ENCODE data around the gene RGMB.

The RGMB gene

DNA sequence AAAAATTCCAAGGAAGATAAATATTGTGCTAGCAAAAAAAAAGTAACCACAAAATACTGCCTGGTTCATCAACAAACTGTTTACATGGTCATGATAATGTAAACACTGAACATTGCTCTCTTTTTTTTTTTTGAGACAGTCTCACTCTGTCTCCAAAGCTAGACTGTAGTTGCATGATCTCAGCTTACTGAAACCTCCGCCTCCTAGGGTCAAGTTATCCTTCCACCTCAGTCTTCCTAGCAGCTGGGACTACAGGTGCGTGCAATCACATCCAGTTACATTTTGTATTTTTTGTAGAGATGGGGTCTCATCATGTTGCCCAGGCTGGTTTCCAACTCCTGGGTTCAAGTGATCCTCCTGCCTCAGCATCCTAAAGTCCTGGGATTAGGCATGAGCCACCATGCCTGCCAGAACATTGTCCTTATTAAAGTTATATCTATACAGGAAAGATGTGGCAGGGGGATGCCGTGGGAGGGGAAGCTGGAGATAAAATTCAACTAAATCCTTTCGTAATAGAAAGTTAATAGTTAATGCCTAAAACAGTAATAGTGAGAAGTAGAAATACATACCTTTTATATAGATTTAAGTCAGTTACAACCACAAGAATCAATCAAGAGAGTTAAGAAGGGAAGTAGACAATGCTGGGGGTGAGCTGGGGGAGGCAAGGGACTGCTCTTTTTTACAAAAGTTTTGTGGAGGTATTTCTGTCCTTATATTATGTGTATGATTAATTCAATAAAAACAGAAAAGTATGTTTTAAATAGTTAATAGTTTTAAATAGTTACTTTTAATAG is 52.3 kb downstream of the RGMB start:
- TF ChIP-seq POLR2AphosphoS5 (IDR thresholded peaks at IDR 0.05; ENCODE audit: low read depth, low read length) (no peak), FOXP2 (optimal IDR thresholded peaks at IDR 0.05; ENCODE audit: borderline replicate concordance, extremely low read depth, extremely low read length, insufficient read depth) (no peak), TAF1 (IDR thresholded peaks at IDR 0.05; ENCODE audit: borderline replicate concordance, insufficient read depth, low read length) (no peak), SIN3A (IDR thresholded peaks at IDR 0.05; ENCODE audit: borderline replicate concordance, insufficient read depth, low read length) (no peak)
- TF ChIP-seq, protein P1, sequence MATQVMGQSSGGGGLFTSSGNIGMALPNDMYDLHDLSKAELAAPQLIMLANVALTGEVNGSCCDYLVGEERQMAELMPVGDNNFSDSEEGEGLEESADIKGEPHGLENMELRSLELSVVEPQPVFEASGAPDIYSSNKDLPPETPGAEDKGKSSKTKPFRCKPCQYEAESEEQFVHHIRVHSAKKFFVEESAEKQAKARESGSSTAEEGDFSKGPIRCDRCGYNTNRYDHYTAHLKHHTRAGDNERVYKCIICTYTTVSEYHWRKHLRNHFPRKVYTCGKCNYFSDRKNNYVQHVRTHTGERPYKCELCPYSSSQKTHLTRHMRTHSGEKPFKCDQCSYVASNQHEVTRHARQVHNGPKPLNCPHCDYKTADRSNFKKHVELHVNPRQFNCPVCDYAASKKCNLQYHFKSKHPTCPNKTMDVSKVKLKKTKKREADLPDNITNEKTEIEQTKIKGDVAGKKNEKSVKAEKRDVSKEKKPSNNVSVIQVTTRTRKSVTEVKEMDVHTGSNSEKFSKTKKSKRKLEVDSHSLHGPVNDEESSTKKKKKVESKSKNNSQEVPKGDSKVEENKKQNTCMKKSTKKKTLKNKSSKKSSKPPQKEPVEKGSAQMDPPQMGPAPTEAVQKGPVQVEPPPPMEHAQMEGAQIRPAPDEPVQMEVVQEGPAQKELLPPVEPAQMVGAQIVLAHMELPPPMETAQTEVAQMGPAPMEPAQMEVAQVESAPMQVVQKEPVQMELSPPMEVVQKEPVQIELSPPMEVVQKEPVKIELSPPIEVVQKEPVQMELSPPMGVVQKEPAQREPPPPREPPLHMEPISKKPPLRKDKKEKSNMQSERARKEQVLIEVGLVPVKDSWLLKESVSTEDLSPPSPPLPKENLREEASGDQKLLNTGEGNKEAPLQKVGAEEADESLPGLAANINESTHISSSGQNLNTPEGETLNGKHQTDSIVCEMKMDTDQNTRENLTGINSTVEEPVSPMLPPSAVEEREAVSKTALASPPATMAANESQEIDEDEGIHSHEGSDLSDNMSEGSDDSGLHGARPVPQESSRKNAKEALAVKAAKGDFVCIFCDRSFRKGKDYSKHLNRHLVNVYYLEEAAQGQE (IDR thresholded peaks at IDR 0.05; ENCODE audit: insufficient read depth in 1 of 2, low read depth in 2 of 2, low read length in 2 of 2), result no peak

DNA sequence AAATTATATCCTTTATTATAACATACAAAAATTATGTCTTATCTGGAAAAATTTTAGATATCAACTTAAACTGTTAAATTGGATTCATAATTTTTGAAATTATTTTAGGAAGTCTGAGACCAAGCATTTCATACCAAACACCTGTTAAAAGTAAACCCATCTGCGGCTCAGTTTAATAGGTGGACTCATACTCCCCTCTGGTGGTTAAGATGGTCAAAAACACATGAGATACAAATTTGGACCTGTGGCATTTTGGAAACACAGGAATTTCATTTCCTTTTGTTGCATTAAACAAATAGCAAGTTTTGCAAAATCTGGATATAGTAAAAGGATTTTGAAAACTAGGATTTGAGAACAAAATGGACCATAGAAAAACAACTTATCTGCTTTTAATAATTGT is 53.7 kb downstream of the RGMB start:
- TF ChIP-seq TAF1 (IDR thresholded peaks at IDR 0.05; ENCODE audit: borderline replicate concordance, insufficient read depth, low read length), result no peak

DNA sequence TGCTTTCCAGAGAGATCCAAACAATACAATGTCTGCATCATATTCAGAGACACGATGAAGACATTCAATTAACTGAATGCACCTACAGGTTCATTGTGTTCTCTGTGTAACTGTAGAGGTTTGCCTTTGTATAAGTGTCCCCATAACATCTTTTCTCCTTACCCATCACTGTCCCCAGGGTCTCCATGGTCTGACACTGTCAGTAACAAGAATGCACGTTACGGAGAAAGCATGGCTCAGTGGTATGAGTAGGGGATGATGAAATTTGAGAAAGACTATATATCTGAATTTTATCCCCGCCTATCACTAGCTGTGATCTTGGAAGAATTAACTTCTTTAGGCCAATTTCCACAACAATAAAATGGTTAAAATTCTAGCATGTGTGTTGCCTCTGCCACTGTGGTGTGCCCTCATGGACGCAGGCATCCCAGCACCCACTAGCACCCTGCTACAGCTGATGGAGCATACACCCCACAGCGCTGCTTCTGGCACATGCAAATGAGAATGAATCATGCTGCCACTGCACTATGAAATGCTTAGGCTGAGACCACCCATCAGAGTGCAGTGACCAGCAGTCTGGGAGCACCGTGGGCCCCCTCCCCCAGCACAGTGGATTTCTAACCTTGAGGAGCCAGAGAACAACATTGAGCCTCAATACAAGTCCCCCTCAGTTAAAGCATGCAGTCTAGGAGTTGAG is 54.3 kb downstream of the RGMB start:
- TF ChIP-seq, protein P1 (IDR thresholded peaks at IDR 0.05; ENCODE audit: insufficient read depth in 1 of 2, low read depth in 2 of 2, low read length in 2 of 2), result no peak
- TF ChIP-seq FOXP2 (optimal IDR thresholded peaks at IDR 0.05; ENCODE audit: borderline replicate concordance, extremely low read depth, extremely low read length, insufficient read depth) (no peak), SIN3A (IDR thresholded peaks at IDR 0.05; ENCODE audit: borderline replicate concordance, insufficient read depth, low read length) (no peak), POLR2AphosphoS5 (IDR thresholded peaks at IDR 0.05; ENCODE audit: low read depth, low read length) (no peak), TAF1 (IDR thresholded peaks at IDR 0.05; ENCODE audit: borderline replicate concordance, insufficient read depth, low read length) (no peak)

GRCh38 chr5:98836175-98836574 is 62.7 kb downstream of the RGMB start:
- TF ChIP-seq, protein P1 (IDR thresholded peaks at IDR 0.05; ENCODE audit: insufficient read depth in 1 of 2, low read depth in 2 of 2, low read length in 2 of 2), result no peak
- TF ChIP-seq POLR2AphosphoS5 (IDR thresholded peaks at IDR 0.05; ENCODE audit: low read depth, low read length) (no peak), FOXP2 (optimal IDR thresholded peaks at IDR 0.05; ENCODE audit: borderline replicate concordance, extremely low read depth, extremely low read length, insufficient read depth) (no peak), SIN3A (IDR thresholded peaks at IDR 0.05; ENCODE audit: borderline replicate concordance, insufficient read depth, low read length) (no peak), TAF1 (IDR thresholded peaks at IDR 0.05; ENCODE audit: borderline replicate concordance, insufficient read depth, low read length) (no peak)

DNA sequence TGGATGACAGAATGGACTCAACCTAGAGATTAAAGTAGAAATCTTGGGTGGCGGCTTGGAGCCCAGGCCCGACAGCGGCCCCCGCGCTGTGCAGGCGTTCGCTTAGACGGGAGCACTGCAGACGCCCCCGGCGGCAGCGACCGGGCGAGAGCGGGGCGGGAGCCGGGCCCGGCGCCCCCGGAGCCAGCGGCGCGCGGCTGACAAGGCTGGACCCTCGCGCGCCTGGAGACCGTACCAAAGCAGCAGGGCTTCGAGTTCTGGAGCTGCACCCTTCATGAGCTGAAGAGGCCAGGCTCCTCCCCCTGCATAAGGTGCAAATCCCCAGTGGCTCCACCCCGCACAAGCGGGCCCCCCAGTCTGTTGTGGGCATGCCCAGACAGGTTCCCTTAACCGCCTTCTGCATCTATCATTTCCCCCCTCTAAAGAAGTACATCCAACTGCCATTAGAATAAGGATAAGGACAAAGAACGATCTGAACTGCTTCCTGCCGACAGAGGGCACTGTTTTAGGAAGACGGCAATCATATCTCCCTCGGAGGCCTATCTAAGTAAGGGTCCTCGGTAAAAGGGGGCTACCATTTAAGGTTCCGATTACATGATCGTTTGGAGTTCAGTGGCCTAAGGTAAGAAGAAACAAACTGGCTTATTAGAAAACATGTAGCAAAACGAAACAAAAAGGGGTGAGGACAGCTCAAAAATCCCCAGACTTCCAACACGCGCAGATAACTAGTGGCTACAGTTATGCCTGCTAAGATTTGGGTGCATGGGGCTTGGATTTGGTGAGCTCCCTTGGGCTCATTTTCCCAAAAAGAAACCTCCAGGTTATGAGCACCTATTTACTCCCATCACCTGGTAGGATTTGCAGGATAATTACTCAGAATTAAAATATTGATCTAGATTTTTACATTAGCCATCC is 66.3 kb downstream of the RGMB start:
- TF ChIP-seq FOXP2 (optimal IDR thresholded peaks at IDR 0.05; ENCODE audit: borderline replicate concordance, extremely low read depth, extremely low read length, insufficient read depth) (no peak), TAF1 (IDR thresholded peaks at IDR 0.05; ENCODE audit: borderline replicate concordance, insufficient read depth, low read length) (no peak), SIN3A (IDR thresholded peaks at IDR 0.05; ENCODE audit: borderline replicate concordance, insufficient read depth, low read length) (no peak), POLR2AphosphoS5 (IDR thresholded peaks at IDR 0.05; ENCODE audit: low read depth, low read length) (no peak)
- TF ChIP-seq, protein P1 (IDR thresholded peaks at IDR 0.05; ENCODE audit: insufficient read depth in 1 of 2, low read depth in 2 of 2, low read length in 2 of 2), result no peak
